AG09319 (cell line): ENCODE measurements around the gene STARD7.

Experiments used
- DNase-seq: peaks from one replicate; pipeline ENCODE4 v3.0.0-alpha.2; 2010; ENCODE audit warnings: low read depth; ENCODE audit errors: extremely low read depth
- TF ChIP-seq, protein P1 (sequence below): IDR thresholded peaks from 2 replicates; pipeline ENCODE4 v1.5.1; 2011; ENCODE audit warnings: low read depth, mild to moderate bottlenecking, inconsistent platforms, low read length, moderate library complexity

The STARD7 gene

DNA sequence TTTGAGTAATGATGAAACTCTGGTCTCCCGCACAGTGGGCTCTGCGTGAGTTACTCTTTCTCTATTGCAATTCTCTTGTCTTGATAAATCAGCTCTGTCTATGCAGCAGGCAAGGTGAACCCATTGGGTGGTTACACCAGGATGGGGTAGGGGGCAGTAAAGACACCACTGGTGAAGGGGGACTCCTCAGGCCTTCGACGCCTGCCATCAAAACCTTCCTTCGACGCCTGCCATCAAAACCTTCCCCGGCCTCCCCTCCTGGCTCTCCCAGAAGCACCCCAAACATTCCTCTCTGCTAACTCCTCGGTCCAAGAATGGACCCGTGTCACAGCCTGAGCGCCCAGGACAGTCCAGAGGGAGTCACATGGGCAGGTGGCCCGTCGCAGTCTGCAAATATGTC, 4.8 kb upstream of the STARD7 start:
- DNase-seq: no peak
- TF ChIP-seq, protein P1, sequence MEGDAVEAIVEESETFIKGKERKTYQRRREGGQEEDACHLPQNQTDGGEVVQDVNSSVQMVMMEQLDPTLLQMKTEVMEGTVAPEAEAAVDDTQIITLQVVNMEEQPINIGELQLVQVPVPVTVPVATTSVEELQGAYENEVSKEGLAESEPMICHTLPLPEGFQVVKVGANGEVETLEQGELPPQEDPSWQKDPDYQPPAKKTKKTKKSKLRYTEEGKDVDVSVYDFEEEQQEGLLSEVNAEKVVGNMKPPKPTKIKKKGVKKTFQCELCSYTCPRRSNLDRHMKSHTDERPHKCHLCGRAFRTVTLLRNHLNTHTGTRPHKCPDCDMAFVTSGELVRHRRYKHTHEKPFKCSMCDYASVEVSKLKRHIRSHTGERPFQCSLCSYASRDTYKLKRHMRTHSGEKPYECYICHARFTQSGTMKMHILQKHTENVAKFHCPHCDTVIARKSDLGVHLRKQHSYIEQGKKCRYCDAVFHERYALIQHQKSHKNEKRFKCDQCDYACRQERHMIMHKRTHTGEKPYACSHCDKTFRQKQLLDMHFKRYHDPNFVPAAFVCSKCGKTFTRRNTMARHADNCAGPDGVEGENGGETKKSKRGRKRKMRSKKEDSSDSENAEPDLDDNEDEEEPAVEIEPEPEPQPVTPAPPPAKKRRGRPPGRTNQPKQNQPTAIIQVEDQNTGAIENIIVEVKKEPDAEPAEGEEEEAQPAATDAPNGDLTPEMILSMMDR: no peak

DNA sequence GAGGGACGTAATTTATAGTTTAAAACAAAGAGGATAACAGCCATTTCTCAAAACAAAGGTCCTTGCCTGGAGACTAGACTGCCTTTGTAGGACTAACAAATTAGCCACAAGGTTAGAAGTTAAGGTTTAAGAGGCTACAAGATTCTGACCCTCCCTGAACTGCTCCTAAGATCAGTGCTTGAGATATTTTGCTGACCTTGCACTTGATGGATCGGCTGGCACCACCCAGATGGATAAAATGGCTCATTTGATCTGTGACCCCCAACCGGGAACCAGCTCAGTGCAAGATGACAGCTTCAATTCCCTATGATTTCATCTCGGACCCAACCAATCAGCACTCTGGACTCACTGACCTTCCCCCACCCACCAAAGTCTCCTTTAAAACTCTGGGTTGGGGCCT, 3.7 kb upstream of the STARD7 start:
- DNase-seq: no peak
- TF ChIP-seq, protein P1: no peak

DNA sequence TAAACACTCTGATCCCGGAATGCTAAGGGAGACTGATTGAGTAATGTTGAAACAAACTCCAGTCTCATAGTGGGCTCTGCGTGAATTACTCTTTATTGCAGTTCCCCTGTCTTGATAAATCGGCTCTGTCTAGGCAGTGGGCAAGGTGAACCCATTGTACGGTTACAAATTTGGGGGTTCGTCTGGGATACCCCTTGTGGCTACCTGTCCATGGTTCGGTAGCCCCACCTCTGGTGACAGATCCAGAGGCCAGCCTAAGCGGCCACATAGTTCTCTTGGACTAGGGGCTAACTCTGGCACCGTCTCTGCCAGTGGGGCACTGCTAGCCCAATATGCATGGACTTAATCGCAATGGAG, 1.1 kb upstream of the STARD7 start:
- TF ChIP-seq, protein P1: no peak
- DNase-seq: no peak

DNA sequence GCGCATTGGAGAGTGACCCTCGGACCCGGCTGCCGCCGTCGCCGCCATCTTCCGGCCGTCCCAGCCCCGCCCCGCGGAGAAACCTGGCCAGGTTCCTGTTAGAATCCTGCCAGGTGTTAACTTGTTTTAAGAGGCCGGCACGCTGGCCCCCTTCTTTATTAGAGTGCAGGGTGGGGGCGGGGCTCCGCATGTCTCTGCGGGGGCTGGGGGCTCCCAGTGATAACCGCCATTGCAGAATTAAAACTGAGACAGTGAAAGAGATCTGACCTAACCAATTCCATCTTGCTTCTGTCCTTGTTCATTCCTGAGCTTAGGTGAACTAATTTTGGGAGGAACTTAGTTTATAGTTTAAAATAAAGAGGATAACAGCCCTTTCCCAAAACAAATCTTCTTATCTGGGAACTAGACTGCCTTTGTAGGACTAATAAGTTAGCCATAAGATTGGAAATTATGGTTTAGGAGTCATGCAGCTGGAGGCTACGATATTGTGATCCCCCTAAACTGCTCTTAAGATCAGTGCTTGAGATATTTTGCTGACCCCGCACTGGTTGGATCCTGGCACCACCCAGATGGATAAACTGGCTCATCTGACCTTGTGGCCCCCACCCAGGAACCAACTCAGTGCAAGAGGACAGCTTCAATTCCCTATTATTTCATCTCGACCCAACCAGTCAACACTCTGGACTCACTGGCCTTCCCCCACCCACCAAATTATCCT, 543 bp upstream of the STARD7 start:
- no peak for DNase-seq
- TF ChIP-seq, protein P1: no peak

DNA sequence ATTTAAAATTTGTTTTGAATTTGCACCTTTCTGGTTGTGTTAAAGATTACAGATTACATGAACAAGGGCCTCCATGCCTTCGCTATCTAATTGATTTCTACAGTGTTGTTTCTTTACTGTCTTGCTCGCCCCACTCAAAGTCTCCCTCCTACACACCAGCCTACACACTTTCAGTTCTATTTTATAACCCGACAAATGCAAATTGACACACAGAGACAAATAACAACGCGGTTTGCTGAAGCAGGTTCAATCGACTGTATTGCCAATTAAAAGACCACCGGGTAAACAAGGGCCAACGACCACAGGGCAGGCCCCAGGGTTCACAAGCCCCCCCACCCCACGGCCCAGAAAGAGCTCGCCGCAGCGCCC, 869 bp downstream of the STARD7 start:
- TF ChIP-seq, protein P1: no peak
- no peak for DNase-seq

DNA sequence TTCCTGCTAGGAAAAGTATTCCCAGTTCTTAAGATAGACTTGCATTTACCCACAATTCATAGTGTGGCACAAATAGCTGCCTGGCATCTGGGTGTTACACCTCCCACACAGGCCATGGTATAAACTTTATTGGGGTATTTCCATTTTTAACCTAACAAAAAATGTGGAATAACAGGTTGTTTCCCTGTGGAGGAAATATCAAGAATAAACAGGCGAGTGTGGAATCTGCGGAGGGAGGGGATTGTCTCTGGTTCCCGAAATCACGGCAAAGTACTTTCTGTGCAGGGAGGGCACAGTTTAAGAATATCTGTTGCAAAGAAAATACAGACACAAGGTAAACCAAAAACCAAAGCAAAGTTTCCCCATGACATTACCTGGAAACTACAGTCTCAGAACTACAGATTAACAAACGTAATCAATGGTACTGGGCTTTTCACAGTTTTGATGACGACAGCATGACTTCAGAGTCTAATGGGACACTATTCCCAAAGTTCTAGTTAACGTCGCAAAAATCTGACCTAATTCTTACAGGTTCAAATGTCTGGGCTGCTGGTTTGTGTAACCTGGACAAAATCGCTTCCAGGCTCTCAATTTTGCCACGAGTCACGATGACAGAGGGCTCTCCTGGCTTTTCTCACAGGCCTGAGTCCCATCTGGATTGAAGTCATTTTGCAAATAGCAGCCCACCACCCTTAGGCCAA, 1.4 kb downstream of the STARD7 start:
- TF ChIP-seq, protein P1: no peak
- DNase-seq: no peak

DNA sequence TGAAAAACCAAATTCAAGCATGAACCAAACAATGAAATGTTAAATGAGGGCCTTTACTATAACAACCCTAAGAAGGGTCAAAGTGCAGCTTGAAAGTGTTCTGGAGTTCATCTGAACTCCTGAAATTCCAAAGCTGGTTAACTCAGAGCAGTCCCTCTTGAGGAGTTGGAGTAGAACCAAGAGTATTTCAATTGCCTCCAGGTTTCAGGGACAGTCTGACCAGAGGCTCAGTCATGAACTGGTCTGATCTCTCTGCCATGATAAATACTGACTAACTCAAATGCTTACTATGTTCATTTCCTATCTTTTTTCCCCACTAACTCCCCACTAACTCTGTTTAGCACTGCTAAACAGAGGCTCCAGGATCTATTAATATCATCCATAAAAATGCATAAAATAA, 2.7 kb downstream of the STARD7 start:
- TF ChIP-seq, protein P1: no peak
- no peak for DNase-seq
